Spleen (tissue), 11 donors: ENCODE measurements around the gene ITGA2B. TPM values are rescaled to one million over a fixed set of nuclear protein-coding genes. Genes with fewer than 3 reads are reported as not detected.

Source experiments
- DNase-seq: peaks from one replicate; pipeline ENCODE4 v3.0.0-alpha.2; 2020
- H3K27ac ChIP-seq, 8 donors: fragments of 200-600 bp; sonication (generic) in 7 of 8; 1 replicate in 4 of 8; 2 replicates in 4 of 8; pipeline versions ENCODE4 v1.5.0 to v1.8.0; 2016 to 2021; ENCODE audit warnings: inconsistent platforms in 4 of 8, mild to moderate bottlenecking in 4 of 8, moderate library complexity in 1 of 8
- H3K27me3 ChIP-seq, 7 donors: fragments of 200-600 bp; sonication (generic) in 6 of 7; replicated peaks in 1 of 7; 1 replicate in 4 of 7; 2 replicates in 3 of 7; pipeline versions ENCODE4 v1.5.0 to v1.8.0; 2016 to 2021; ENCODE audit warnings: inconsistent platforms in 3 of 7, mild to moderate bottlenecking in 1 of 7
- H3K36me3 ChIP-seq, 6 donors: fragments of 200-600 bp; sonication (generic) in 5 of 6; 1 replicate in 4 of 6; 2 replicates in 2 of 6; pipeline versions ENCODE4 v1.5.0 to v1.8.0; 2016 to 2021; ENCODE audit warnings: inconsistent platforms in 2 of 6
- H3K4me1 ChIP-seq, 6 donors: fragments of 200-600 bp; sonication (generic) in 5 of 6; 1 replicate in 3 of 6; 2 replicates in 3 of 6; pipeline versions ENCODE4 v1.5.0 to v1.8.0; 2016 to 2021; ENCODE audit warnings: inconsistent platforms in 3 of 6
- H3K4me3 ChIP-seq, 8 donors: fragments of 200-600 bp; sonication (generic) in 7 of 8; 1 replicate in 4 of 8; 2 replicates in 4 of 8; pipeline versions ENCODE4 v1.5.0 to v1.8.0; 2016 to 2021; ENCODE audit warnings: inconsistent platforms in 4 of 8, mild to moderate bottlenecking in 4 of 8, moderate library complexity in 2 of 8
- H3K9me3 ChIP-seq, 8 donors: fragments of 200-600 bp; sonication (generic) in 7 of 8; 1 replicate in 4 of 8; 2 replicates in 4 of 8; pipeline versions ENCODE4 v1.5.0 to v1.8.0; 2016 to 2021; ENCODE audit warnings: inconsistent platforms in 4 of 8
- POLR2A ChIP-seq, 3 donors: fragments of 450-650 bp; IDR thresholded peaks; one replicate each; pipeline ENCODE4 v1.5.1; 2017; ENCODE audit warnings: antibody characterized with exemption in 3 of 3, mild to moderate bottlenecking in 1 of 3
- POLR2AphosphoS5 ChIP-seq, 3 donors: sonication (generic); formaldehyde crosslinking; IDR thresholded peaks; one replicate each; pipeline ENCODE4 v1.5.1; 2017; ENCODE audit warnings: antibody characterized with exemption in 3 of 3
- WGBS, 5 donors: extraction: QIAGEN DNeasy Blood & Tissue Kit in 3 of 5; methylation state at CpG; one replicate each; pipeline versions ENCODE4 v1.1.5 to v1.1.7; 2013 to 2018; 5-methylcytosine and 5-hydroxymethylcytosine counted together
- intact Hi-C: fragments of 100-400 bp; cut with DNase I; formaldehyde crosslinking; loops from one replicate; pipeline ENCODE4 v1.15.0; 2023; ENCODE audit warnings: low total_unique reads
- polyA plus RNA-seq, 3 donors: library from polyadenylated mRNA; stranded (reverse); fragments of 200-250 nt; gene quantifications; one replicate each; pipeline ENCODE4 v1.2.1, GENCODE V29; 2013
- total RNA-seq, 7 donors: library from RNA; depleted of rRNA in 3 of 7; stranded (reverse); fragments of >200 nt in 3 of 7; fragmentation: NEBNext Ultra II Directional in 4 of 7; extraction: Animal tissue kit (Norgen Biotek cat#: 25700) in 4 of 7; gene quantifications; one replicate each; pipeline versions ENCODE4 v1.1.0 to v1.2.1, GENCODE V29; 2016 to 2021
- TF ChIP-seq, protein P1 (sequence below), 11 experiments: fragments of 200-600 bp in 7 of 11; fragments of 450-650 bp in 4 of 11; sonication (generic) in 4 of 11; IDR thresholded peaks in 8 of 11; conservative IDR thresholded peaks in 3 of 11; 1 replicate in 7 of 11; 2 replicates in 4 of 11; pipeline versions ENCODE4 v1.4.0 to v1.8.0; 2016 to 2021; ENCODE audit warnings: antibody characterized with exemption in 11 of 11, inconsistent platforms in 4 of 11, mild to moderate bottlenecking in 1 of 11
- donor health status: healthy with polysubstance abuse.
- donor health status: DM: no; HTN: no; CAD: no; lungs with moderate emphysema.
- donor health status: DM: no; HTN: no; CAD: no.
- donor health status: Bipolar disorder and iron deficiency.
- donor health status: healthy.
- donor health status: DM: no; HTN: no; CAD: no.
- donor health status: DM: yes; HTN: yes; CAD: no.

ITGA2B gene
- total and polyA plus RNA-seq, 10 donors, result 0.93 to 36.7 (median 23.0) TPM

DNA sequence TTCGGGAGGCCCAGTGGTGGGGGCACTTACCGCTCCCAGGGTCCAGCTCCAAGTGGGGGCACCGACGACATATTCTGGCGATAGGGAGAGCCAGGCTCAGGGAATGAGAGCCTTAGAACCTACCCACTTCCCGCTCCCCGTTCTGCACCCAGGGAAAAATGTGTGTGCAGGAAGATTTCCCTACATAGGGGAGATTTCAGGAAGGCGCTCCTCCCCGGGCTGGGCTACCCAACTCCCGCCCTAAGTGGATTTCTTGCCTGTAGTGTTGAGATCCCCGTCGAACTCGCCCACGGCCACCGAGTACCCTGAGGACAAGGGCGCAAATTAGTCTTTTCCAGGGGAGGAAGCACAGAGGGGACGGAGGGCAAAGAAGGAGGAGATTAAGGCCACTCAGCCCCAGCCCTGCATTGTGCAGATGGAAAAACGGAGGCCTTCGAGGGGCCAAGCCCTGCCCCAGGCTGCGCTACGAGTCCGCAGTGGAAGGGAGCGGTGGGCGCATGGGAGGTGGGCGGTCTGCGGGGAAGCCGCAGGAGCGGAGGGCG, 5.1 kb downstream of the ITGA2B start:
- no peak for DNase-seq
- Histone ChIP-seq H3K9me3 (no peaks in the 10 kb centered on the region), H3K27me3 (peaks cover 0 to 76% (median 22%) of the 10 kb centered on the region in 7 donors), H3K27ac (no peak overlapping the region), H3K4me3 (peak overlapping the region in 5 of 8 donors; percentile 43 to 72 (median 47)), H3K4me1 (peaks cover 15 to 22% (median 18%) of the 10 kb centered on the region in 6 donors), H3K36me3 (no peaks in the 10 kb centered on the region)
- 52 to 67% (median 55%) methylated on average over 26 to 29 of the region's 29 CpGs for WGBS, 5 donors
- no peak for TF ChIP-seq POLR2A (IDR thresholded peaks at IDR 0.05)
- TF ChIP-seq POLR2AphosphoS5 (IDR thresholded peaks at IDR 0.05), result no peak
- TF ChIP-seq, protein P1, sequence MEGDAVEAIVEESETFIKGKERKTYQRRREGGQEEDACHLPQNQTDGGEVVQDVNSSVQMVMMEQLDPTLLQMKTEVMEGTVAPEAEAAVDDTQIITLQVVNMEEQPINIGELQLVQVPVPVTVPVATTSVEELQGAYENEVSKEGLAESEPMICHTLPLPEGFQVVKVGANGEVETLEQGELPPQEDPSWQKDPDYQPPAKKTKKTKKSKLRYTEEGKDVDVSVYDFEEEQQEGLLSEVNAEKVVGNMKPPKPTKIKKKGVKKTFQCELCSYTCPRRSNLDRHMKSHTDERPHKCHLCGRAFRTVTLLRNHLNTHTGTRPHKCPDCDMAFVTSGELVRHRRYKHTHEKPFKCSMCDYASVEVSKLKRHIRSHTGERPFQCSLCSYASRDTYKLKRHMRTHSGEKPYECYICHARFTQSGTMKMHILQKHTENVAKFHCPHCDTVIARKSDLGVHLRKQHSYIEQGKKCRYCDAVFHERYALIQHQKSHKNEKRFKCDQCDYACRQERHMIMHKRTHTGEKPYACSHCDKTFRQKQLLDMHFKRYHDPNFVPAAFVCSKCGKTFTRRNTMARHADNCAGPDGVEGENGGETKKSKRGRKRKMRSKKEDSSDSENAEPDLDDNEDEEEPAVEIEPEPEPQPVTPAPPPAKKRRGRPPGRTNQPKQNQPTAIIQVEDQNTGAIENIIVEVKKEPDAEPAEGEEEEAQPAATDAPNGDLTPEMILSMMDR (IDR thresholded peaks at IDR 0.05 in 8 of 11, conservative IDR thresholded peaks at IDR 0.05 in 3 of 11), result no peak
- intact Hi-C loops, result no loop called here

DNA sequence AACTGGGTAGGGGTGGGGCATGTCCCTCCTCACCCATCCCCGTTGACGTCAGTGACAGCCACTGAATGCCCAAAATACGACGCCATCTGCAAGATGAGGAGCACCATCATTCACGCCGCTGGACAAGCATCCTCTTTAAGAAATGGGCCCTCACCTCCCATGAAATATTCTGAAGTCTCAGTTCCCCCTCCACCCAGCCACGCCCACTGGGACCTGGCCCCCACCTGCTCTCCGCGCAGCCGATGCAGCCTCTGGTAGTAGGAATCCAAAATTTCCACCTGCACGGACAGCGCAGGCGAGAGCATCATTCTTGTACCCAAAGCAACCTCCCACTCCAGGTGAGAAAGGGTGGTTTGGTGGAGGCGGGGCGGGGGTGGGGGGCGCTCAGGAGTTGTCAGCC, 5.6 kb downstream of the ITGA2B start:
- DNase-seq, result no peak
- TF ChIP-seq POLR2AphosphoS5 (IDR thresholded peaks at IDR 0.05) (no peak), POLR2A (IDR thresholded peaks at IDR 0.05) (no peak)
- TF ChIP-seq, protein P1 (IDR thresholded peaks at IDR 0.05 in 8 of 11, conservative IDR thresholded peaks at IDR 0.05 in 3 of 11), result no peak

DNA sequence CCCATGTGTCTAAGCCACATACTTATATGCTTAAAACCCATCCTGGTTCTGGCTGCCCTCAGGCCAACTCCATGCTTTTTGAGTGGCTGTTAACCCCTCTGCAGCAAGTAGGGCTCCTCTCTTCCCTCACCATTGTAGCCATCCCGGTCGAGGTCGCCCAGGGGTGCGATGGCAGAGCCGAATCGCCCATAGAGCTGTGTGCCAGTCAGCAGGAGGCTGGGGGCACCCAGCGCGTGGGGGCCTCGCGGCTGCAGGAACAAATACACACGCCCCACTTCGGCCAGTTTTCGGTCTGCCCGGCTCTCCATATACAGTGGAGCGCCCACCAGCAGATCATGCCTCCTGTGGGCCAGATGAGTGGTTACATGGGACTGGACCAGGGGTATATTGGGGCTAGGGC, 6.1 kb downstream of the ITGA2B start:
- Histone ChIP-seq H3K4me3 (no peak overlapping the region), H3K36me3 (no peaks in the 10 kb centered on the region), H3K9me3 (no peaks in the 10 kb centered on the region), H3K27ac (no peak overlapping the region), H3K27me3 (peaks cover 0 to 76% (median 22%) of the 10 kb centered on the region in 7 donors), H3K4me1 (peaks cover 15 to 22% (median 18%) of the 10 kb centered on the region in 6 donors)
- TF ChIP-seq POLR2A (IDR thresholded peaks at IDR 0.05) (no peak), POLR2AphosphoS5 (IDR thresholded peaks at IDR 0.05) (no peak)
- TF ChIP-seq, protein P1 (IDR thresholded peaks at IDR 0.05 in 8 of 11, conservative IDR thresholded peaks at IDR 0.05 in 3 of 11), result no peak
- WGBS, 5 donors, result 93 to 97% (median 96%) methylated on average over 15 of the region's 15 CpGs
- intact Hi-C loops, result no loop called here
- DNase-seq, result no peak

More for the DNA sequence above, 5.6 kb downstream of the ITGA2B start:
- Histone ChIP-seq H3K4me3 (no peak overlapping the region), H3K9me3 (no peaks in the 10 kb centered on the region), H3K36me3 (no peaks in the 10 kb centered on the region), H3K27me3 (peaks cover 0 to 76% (median 22%) of the 10 kb centered on the region in 7 donors), H3K4me1 (peaks cover 15 to 22% (median 18%) of the 10 kb centered on the region in 6 donors), H3K27ac (no peak overlapping the region)
- intact Hi-C loops, result no loop called here
- 81 to 95% (median 84%) methylated on average over 8 to 16 of the region's 16 CpGs for WGBS, 5 donors

DNA sequence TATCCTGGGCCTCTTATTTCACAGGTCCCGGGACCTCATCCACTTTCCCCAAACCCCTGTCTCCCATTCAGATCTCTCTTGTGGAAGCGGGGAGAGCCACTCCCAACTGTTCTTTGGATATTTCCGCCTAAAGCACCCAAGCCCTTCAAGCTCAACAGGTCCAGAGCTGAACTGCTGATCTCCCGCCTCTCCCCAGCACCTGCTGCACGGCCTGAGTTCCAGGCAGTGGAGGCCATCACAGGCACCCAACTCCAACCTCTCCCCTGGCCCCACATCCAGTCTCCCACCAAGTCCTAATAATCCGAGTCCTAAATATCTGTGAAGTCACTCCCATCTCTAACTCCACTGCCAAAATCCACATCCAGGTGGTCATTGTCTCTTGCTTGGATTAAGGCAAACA, 6.5 kb downstream of the ITGA2B start:
- Histone ChIP-seq H3K9me3 (no peaks in the 10 kb centered on the region), H3K27ac (no peak overlapping the region), H3K4me1 (peaks cover 15 to 22% (median 18%) of the 10 kb centered on the region in 6 donors), H3K4me3 (no peak overlapping the region), H3K36me3 (no peaks in the 10 kb centered on the region), H3K27me3 (peaks cover 0 to 76% (median 22%) of the 10 kb centered on the region in 7 donors)
- TF ChIP-seq POLR2AphosphoS5 (IDR thresholded peaks at IDR 0.05) (no peak), POLR2A (IDR thresholded peaks at IDR 0.05) (no peak)
- TF ChIP-seq, protein P1 (IDR thresholded peaks at IDR 0.05 in 8 of 11, conservative IDR thresholded peaks at IDR 0.05 in 3 of 11), result no peak
- 89 to 98% (median 91%) methylated on average over 6 of the region's 6 CpGs for whole genome bisulfite sequencing, 5 donors
- intact Hi-C loops, result no loop called here
- no peak for DNase-seq
